Esophagus squamous epithelium (tissue), 4 donors: ENCODE data around the gene ALG8.

Source experiments
- CTCF ChIP-seq, 6 experiments: fragments of 450-650 bp in 4 of 6; fragments of 200-600 bp in 2 of 6; sonication (generic) in 2 of 6; IDR thresholded peaks; one replicate each; pipeline ENCODE4 v1.5.1; 2016 to 2019; ENCODE audit warnings: antibody characterized with exemption in 6 of 6, mild to moderate bottlenecking in 4 of 6, moderate library complexity in 4 of 6
- POLR2A ChIP-seq, 4 donors: fragments of 450-650 bp; IDR thresholded peaks; one replicate each; pipeline ENCODE4 v1.6.1; 2017; ENCODE audit warnings: antibody characterized with exemption in 4 of 4, mild to moderate bottlenecking in 4 of 4, moderate library complexity in 3 of 4

- TF ChIP-seq CTCF (IDR thresholded peaks at IDR 0.05) (no peak), POLR2A (IDR thresholded peaks at IDR 0.05) (no peak)
Observed at GRCh38 chr11:78164471-78164870, 25.0 kb upstream of the ALG8 start.
